H1 (cell line): ENCODE measurements around the gene LMO4. TPM values are rescaled to one million over a fixed set of nuclear protein-coding genes. Genes with fewer than 3 reads are reported as not detected.
A peak's percentile ranks its signal among the peaks of the same experiment; 100 is the strongest.

Experiments used
- ASH2L ChIP-seq: fragments of 200-600, 300-600 bp; sonication (generic); IDR thresholded peaks from one replicate; pipeline ENCODE4 v1.7.1; 2017; ENCODE audit warnings: low read length
- ATF2 ChIP-seq: IDR thresholded peaks from 2 replicates; pipeline ENCODE4 v1.6.1; 2012; ENCODE audit warnings: low read length, inconsistent platforms
- BCL11A ChIP-seq, 2 experiments: IDR thresholded peaks; one replicate each; pipeline ENCODE4 v1.6.1; 2011; ENCODE audit warnings: low read depth in 2 of 2, low read length in 2 of 2, mild to moderate bottlenecking in 2 of 2
- CHD2 ChIP-seq: IDR thresholded peaks from 2 replicates; pipeline ENCODE4 v1.6.1; 2012; ENCODE audit warnings: low read length, improper control_type of control experiment
- EP300 ChIP-seq, 2 experiments: IDR thresholded peaks; 1 replicate in 1 of 2; 2 replicates in 1 of 2; pipeline ENCODE4 v1.6.1; 2011 to 2012; ENCODE audit warnings: low read depth in 2 of 2, low read length in 2 of 2, mild to moderate bottlenecking in 2 of 2, borderline replicate concordance in 1 of 2, inconsistent platforms in 1 of 2, moderate library complexity in 1 of 2
- JUND ChIP-seq: IDR thresholded peaks from 2 replicates; pipeline ENCODE4 v1.6.1; 2011; ENCODE audit warnings: mild to moderate bottlenecking, improper control_type of control experiment, low read length
- KDM1A ChIP-seq: fragments of 200-600, 300-600 bp; sonication (generic); IDR thresholded peaks from 2 replicates; pipeline ENCODE4 v1.7.1; 2016; ENCODE audit warnings: mild to moderate bottlenecking, low read length, borderline replicate concordance
- MAFK ChIP-seq: IDR thresholded peaks from 2 replicates; pipeline ENCODE4 v1.6.1; 2012; ENCODE audit warnings: low read depth, mild to moderate bottlenecking, improper control_type of control experiment, low read length
- NANOG ChIP-seq: IDR thresholded peaks from 2 replicates; pipeline ENCODE4 v1.6.1; 2011; ENCODE audit warnings: low read length, low read depth, mild to moderate bottlenecking, inconsistent platforms; ENCODE audit not compliant: insufficient read depth, poor library complexity, severe bottlenecking
- NRF1 ChIP-seq: IDR thresholded peaks from 2 replicates; pipeline ENCODE4 v1.6.1; 2011; ENCODE audit warnings: mild to moderate bottlenecking, low read depth, low read length, improper control_type of control experiment
- POU5F1 ChIP-seq: IDR thresholded peaks from 2 replicates; pipeline ENCODE4 v1.6.1; 2011; ENCODE audit warnings: low read depth, mild to moderate bottlenecking, low read length, moderate library complexity
- RAD21 ChIP-seq, 2 experiments: IDR thresholded peaks in 1 of 2; conservative IDR thresholded peaks in 1 of 2; 2 replicates each; pipeline ENCODE4 v1.6.1; 2011; ENCODE audit warnings: low read depth in 2 of 2, low read length in 2 of 2, improper control_type of control experiment in 1 of 2, inconsistent platforms in 1 of 2, mild to moderate bottlenecking in 1 of 2, moderate library complexity in 1 of 2
- RNF2 ChIP-seq: fragments of 200-900, 300-1000 bp; sonication (generic); IDR thresholded peaks from 2 replicates; pipeline ENCODE4 v1.7.1; 2016; ENCODE audit warnings: borderline replicate concordance, low read depth, mild to moderate bottlenecking, antibody characterized with exemption, low read length; ENCODE audit not compliant: poor library complexity, severe bottlenecking; ENCODE audit errors: missing control alignments
- RXRA ChIP-seq: IDR thresholded peaks from 2 replicates; pipeline ENCODE4 v1.6.1; 2011; ENCODE audit warnings: low read depth, mild to moderate bottlenecking, low read length, moderate library complexity; ENCODE audit not compliant: insufficient read depth
- SIN3A ChIP-seq, 2 experiments: IDR thresholded peaks in 1 of 2; conservative IDR thresholded peaks in 1 of 2; 2 replicates each; pipeline ENCODE4 v1.6.1; 2011 to 2012; ENCODE audit warnings: low read length in 2 of 2, improper control_type of control experiment in 1 of 2, low read depth in 1 of 2, mild to moderate bottlenecking in 1 of 2
- SIRT6 ChIP-seq: IDR thresholded peaks from one replicate; pipeline ENCODE4 v1.7.1; 2012; ENCODE audit warnings: low read length, inconsistent platforms
- SUZ12 ChIP-seq: fragments of 200-600 bp; sonication (generic); IDR thresholded peaks from 2 replicates; pipeline ENCODE4 v1.6.1; 2012; ENCODE audit warnings: mild to moderate bottlenecking, inconsistent platforms, low read length, moderate library complexity, mixed read lengths
- TAF1 ChIP-seq: IDR thresholded peaks from 2 replicates; pipeline ENCODE4 v1.6.1; 2011; ENCODE audit warnings: mild to moderate bottlenecking, low read depth, low read length
- TAF7 ChIP-seq: optimal IDR thresholded peaks from 2 replicates; pipeline ENCODE3; 2011; ENCODE audit warnings: low read depth, mild to moderate bottlenecking, inconsistent platforms, low read length, moderate library complexity, borderline replicate concordance
- USF2 ChIP-seq: IDR thresholded peaks from 2 replicates; pipeline ENCODE4 v1.6.1; 2011; ENCODE audit warnings: low read length, improper control_type of control experiment
- polyA plus RNA-seq, 7 experiments: library from polyadenylated mRNA; depleted of rRNA in 3 of 7; stranded (reverse) in 5 of 7; unstranded in 2 of 7; fragments of >200 nt in 5 of 7; fragments of 200-250 nt in 2 of 7; gene quantifications; 1 replicate in 5 of 7; 2 replicates in 1 of 7; 4 replicates in 1 of 7; pipeline versions ENCODE4 v1.2.1 to v1.2.3, GENCODE V29; 2011 to 2013; ENCODE audit warnings: missing spikeins in 2 of 7, mixed read lengths in 2 of 7
- total RNA-seq: library from RNA; stranded (reverse); fragmentation: NEBNext Ultra II Directional; extraction: Animal tissue kit (Norgen Biotek cat#: 25700); gene quantifications from 2 replicates; pipeline ENCODE4 v1.2.1, GENCODE V29; 2021

Gene LMO4
- total and polyA plus RNA-seq, 2 of the 8 experiments (the other 6 are each of a cell fraction or from before 2014, with no cell fraction given), result 71.7 to 98.7 TPM

- no peak for TF ChIP-seq SIN3A (conservative IDR thresholded peaks at IDR 0.05 in 1 of 2, IDR thresholded peaks at IDR 0.05 in 1 of 2; ENCODE audit: low read depth in 1 of 2, low read length in 2 of 2)
- no peak for TF ChIP-seq SUZ12
- TF ChIP-seq MAFK, result no peak
- no peak for TF ChIP-seq NANOG
- TF ChIP-seq USF2, result no peak
- no peak for TF ChIP-seq JUND
- TF ChIP-seq SIRT6, result no peak
- no peak for TF ChIP-seq TAF7
- no peak for TF ChIP-seq BCL11A (IDR thresholded peaks at IDR 0.05; ENCODE audit: low read depth in 2 of 2, low read length in 2 of 2)
- peak; percentile 28; the same call in 1 of the 2 replicates for TF ChIP-seq TAF1
- TF ChIP-seq EP300 (IDR thresholded peaks at IDR 0.05; ENCODE audit: borderline replicate concordance in 1 of 2, low read depth in 2 of 2, low read length in 2 of 2), result no peak
- TF ChIP-seq KDM1A, result no peak; the same call in 1 of the 2 replicates
- TF ChIP-seq CHD2, result no peak
- TF ChIP-seq RAD21 (IDR thresholded peaks at IDR 0.05 in 1 of 2, conservative IDR thresholded peaks at IDR 0.05 in 1 of 2; ENCODE audit: low read depth in 2 of 2, low read length in 2 of 2), result peak; percentile 20 to 26; a peak in 2 of 4 replicates
- no peak for TF ChIP-seq RNF2
- TF ChIP-seq ASH2L, result peak; percentile 83
- no peak for TF ChIP-seq POU5F1
- no peak for TF ChIP-seq NRF1
- no peak for TF ChIP-seq RXRA
- TF ChIP-seq ATF2, result no peak
Observed at GRCh38 chr1:87334351-87335174, 5.9 kb downstream of the LMO4 start (continued).
